A673 (cell line): ENCODE measurements around the gene INHBE.
A peak's percentile ranks its signal among the peaks of the same experiment; 100 is the strongest.

Source experiments
- CTCF ChIP-seq: fragments of 300-800, 200-600 bp; sonication (generic); conservative IDR thresholded peaks from 2 replicates; pipeline ENCODE4 v1.5.1; 2017; ENCODE audit warnings: low read depth, mild to moderate bottlenecking, antibody characterized with exemption, low read length, moderate library complexity, mixed read lengths
- EZH2 ChIP-seq: fragments of 200-600 bp; sonication (generic); IDR thresholded peaks from 2 replicates; pipeline ENCODE4 v1.6.1; 2017; ENCODE audit warnings: borderline replicate concordance, low read depth, mild to moderate bottlenecking, mixed read lengths, antibody characterized with exemption, low read length; ENCODE audit not compliant: poor library complexity, severe bottlenecking

- TF ChIP-seq EZH2 (no peak), CTCF (peak; percentile 99)
Measured at GRCh38 chr12:57462251-57462911, 7.3 kb downstream of the INHBE start.
